MM.1S (cell line): ENCODE measurements around the gene ZNF792.

Experiments used
- DNase-seq: peaks from one replicate; pipeline ENCODE4 v3.0.0-alpha.2; 2015
- H2AFZ ChIP-seq: fragments of 300-600 bp; sonication (generic); 2 replicates; pipeline ENCODE4 v1.6.0; 2016; ENCODE audit warnings: antibody characterized with exemption, low read length
- H3F3A ChIP-seq: fragments of 300-600 bp; sonication (generic); 2 replicates; pipeline ENCODE4 v1.6.1; 2016; ENCODE audit warnings: mild to moderate bottlenecking, antibody characterized with exemption, low read length, moderate library complexity, mixed read lengths; ENCODE audit not compliant: insufficient read depth
- H3K27ac ChIP-seq: fragments of 300-600 bp; sonication (generic); 2 replicates; pipeline ENCODE4 v1.5.1; 2016; ENCODE audit warnings: mild to moderate bottlenecking, low read length
- H3K27me3 ChIP-seq: fragments of 300-600 bp; sonication (generic); replicated peaks from 2 replicates; pipeline ENCODE4 v1.6.0; 2016; ENCODE audit warnings: low read length; ENCODE audit not compliant: insufficient read depth
- H3K36me3 ChIP-seq: fragments of 300-600 bp; sonication (generic); replicated peaks from 2 replicates; pipeline ENCODE4 v1.6.1; 2016; ENCODE audit warnings: mild to moderate bottlenecking, low read length, mixed read lengths; ENCODE audit not compliant: insufficient read depth
- H3K4me1 ChIP-seq: fragments of 300-600 bp; sonication (generic); 2 replicates; pipeline ENCODE4 v1.6.1; 2016; ENCODE audit warnings: low read length, mixed read lengths
- H3K4me2 ChIP-seq: fragments of 300-600 bp; sonication (generic); 2 replicates; pipeline ENCODE4 v1.6.0; 2016; ENCODE audit warnings: low read depth, low read length
- H3K4me3 ChIP-seq: fragments of 300-600 bp; sonication (generic); 2 replicates; pipeline ENCODE4 v1.5.1; 2016; ENCODE audit warnings: low read length, mixed read lengths
- H3K79me2 ChIP-seq: fragments of 300-600 bp; sonication (generic); 2 replicates; pipeline ENCODE4 v1.6.1; 2016; ENCODE audit warnings: mixed run types, low read length, mixed read lengths
- H3K9ac ChIP-seq: fragments of 300-600 bp; sonication (generic); 2 replicates; pipeline ENCODE4 v1.6.1; 2016; ENCODE audit warnings: low read length, mixed read lengths
- H3K9me2 ChIP-seq: fragments of 300-600 bp; sonication (generic); replicated peaks from 2 replicates; pipeline ENCODE4 v1.6.1; 2016; ENCODE audit warnings: mild to moderate bottlenecking, low read length, mixed read lengths; ENCODE audit not compliant: insufficient read depth
- H3K9me3 ChIP-seq: fragments of 300-600 bp; sonication (generic); replicated peaks from 2 replicates; pipeline ENCODE4 v1.6.1; 2016; ENCODE audit warnings: mild to moderate bottlenecking, low read length, mixed read lengths; ENCODE audit not compliant: insufficient read depth
- H4K20me1 ChIP-seq: fragments of 300-600 bp; sonication (generic); 2 replicates; pipeline ENCODE4 v1.6.1; 2016; ENCODE audit warnings: mild to moderate bottlenecking, low read length, moderate library complexity, mixed read lengths; ENCODE audit not compliant: insufficient read depth
- EZH2 ChIP-seq: fragments of 300-600 bp; sonication (generic); optimal IDR thresholded peaks from 2 replicates; pipeline ENCODE3; 2017; ENCODE audit warnings: low read depth, mild to moderate bottlenecking, antibody characterized with exemption, low read length, mixed read lengths
- EZH2phosphoT487 ChIP-seq: fragments of 300-600 bp; sonication (generic); IDR thresholded peaks from 2 replicates; pipeline ENCODE4 v1.6.1; 2018; ENCODE audit warnings: antibody characterized with exemption, low read length
- TF ChIP-seq, protein P1 (sequence below): fragments of 300-600 bp; sonication (generic); IDR thresholded peaks from 2 replicates; pipeline ENCODE4 v1.5.1; 2016; ENCODE audit warnings: antibody characterized with exemption, low read length, mixed read lengths

ZNF792 gene

DNA sequence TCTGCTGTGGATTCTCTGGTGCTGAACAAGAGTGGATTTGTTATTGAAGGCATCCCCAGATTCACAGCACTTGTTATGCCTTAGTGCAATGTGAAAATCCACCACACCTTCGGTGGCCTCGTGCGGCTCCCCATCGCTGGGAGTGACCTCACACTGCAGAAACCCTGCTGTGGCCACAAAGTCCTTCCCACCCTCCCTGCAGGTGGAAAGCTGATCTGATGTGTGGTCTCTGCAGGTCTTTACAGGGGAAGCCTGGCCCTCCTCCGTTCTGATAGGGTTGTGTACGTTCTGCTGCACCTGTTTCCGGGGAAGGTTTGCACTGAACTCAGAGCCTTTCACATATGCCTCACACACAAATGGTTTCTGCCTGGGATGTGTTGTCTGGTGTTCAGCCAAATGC lies 5.0 kb downstream of the ZNF792 start:
- Histone ChIP-seq H3K27ac (no peak overlapping the region), H3K4me1 (no peaks in the 10 kb centered on the region), H3K9me3 (0 out of 2 replicates have a peak, but pooled peaks cover 3% of the 10 kb centered on the region), H3K27me3 (0 out of 2 replicates have a peak, but pooled peaks cover 4% of the 10 kb centered on the region), H3K79me2 (no peaks in the 10 kb centered on the region), H3K4me2 (no peak overlapping the region), H3K9me2 (no peaks in the 10 kb centered on the region), H2AFZ (no peak overlapping the region), H4K20me1 (no peaks in the 10 kb centered on the region), H3K9ac (no peak overlapping the region), H3F3A (no peaks in the 10 kb centered on the region), H3K36me3 (no peaks in the 10 kb centered on the region), H3K4me3 (no peak overlapping the region)
- TF ChIP-seq EZH2phosphoT487 (no peak), EZH2 (no peak)
- TF ChIP-seq, protein P1, sequence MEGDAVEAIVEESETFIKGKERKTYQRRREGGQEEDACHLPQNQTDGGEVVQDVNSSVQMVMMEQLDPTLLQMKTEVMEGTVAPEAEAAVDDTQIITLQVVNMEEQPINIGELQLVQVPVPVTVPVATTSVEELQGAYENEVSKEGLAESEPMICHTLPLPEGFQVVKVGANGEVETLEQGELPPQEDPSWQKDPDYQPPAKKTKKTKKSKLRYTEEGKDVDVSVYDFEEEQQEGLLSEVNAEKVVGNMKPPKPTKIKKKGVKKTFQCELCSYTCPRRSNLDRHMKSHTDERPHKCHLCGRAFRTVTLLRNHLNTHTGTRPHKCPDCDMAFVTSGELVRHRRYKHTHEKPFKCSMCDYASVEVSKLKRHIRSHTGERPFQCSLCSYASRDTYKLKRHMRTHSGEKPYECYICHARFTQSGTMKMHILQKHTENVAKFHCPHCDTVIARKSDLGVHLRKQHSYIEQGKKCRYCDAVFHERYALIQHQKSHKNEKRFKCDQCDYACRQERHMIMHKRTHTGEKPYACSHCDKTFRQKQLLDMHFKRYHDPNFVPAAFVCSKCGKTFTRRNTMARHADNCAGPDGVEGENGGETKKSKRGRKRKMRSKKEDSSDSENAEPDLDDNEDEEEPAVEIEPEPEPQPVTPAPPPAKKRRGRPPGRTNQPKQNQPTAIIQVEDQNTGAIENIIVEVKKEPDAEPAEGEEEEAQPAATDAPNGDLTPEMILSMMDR = no peak
- DNase-seq = no peak

DNA sequence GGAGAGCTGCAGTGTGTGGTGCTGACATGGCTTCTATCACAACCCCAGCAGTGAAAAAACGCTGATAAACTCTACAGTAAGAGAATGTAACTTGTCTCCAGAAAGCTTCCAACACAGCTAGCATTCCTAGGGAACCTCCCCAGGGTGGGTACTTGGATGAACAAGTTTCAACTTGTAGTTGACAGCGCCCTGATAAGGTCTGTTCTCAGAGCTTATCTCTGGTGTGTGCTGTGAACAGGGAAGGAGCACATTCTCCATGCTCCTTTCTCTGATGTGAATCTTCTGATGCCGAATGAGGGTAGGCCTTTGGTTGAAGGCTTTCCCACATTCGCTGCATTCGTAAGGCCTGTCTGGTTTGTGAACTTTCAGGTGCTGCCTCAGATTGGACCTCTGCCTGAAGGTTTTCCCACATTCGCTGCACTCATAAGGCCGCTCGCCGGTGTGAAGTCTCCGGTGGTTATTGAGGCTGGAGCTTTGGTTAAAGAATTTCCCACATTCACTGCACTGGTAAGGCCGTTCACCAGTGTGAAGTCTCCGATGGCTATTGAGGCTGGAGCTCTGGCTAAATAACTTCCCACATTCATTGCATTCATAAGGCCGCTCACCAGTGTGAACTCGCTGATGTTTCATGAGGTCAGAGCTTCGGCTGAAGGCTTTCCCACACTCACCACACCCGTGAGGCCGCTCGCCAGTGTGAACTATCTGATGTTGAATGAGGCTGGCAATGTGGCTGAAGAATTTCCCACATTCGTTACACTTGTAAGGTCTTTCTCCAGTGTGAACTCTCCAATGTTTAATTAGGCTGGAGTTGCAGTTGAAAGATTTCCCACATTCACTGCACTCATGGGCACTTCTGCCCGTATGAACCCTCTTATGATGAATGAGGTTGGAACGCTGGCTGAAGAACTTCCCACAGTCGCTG lies 5.9 kb downstream of the ZNF792 start:
- Histone ChIP-seq H3K9ac (no peak overlapping the region), H3K27me3 (0 out of 2 replicates have a peak, but pooled peaks cover 4% of the 10 kb centered on the region), H3K79me2 (no peaks in the 10 kb centered on the region), H3K9me3 (0 out of 2 replicates have a peak, but pooled peaks cover 3% of the 10 kb centered on the region), H4K20me1 (no peaks in the 10 kb centered on the region), H3K4me3 (no peak overlapping the region), H3K27ac (no peak overlapping the region), H3K9me2 (no peaks in the 10 kb centered on the region), H3K4me1 (no peaks in the 10 kb centered on the region), H3F3A (no peaks in the 10 kb centered on the region), H3K36me3 (no peaks in the 10 kb centered on the region), H2AFZ (no peak overlapping the region), H3K4me2 (no peak overlapping the region)
- no peak for DNase-seq
- TF ChIP-seq EZH2 = no peak
- TF ChIP-seq, protein P1 = no peak
- TF ChIP-seq EZH2phosphoT487 = no peak

DNA sequence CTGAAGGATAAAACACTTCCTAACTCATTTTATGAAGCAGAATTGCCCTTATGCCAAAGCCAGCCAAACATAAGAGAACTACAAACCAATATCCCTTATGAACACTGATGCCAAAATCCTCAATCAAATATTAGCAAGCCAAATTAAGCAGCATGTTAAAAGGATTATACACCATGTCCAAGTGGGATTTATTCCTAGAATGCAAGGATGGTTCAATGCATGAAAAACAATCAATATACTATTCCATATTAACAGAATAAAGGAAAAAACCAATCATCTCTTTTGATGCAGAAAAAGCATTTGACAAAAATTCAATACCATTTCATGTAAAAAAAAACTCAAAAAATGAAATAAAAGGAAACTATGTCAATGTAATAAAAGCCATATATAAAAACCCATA lies 10.9 kb downstream of the ZNF792 start:
- no peak overlapping the region for H3K9ac ChIP-seq
- H2AFZ ChIP-seq = no peak overlapping the region
- no peaks in the 10 kb centered on the region for H4K20me1 ChIP-seq
- H3K27ac ChIP-seq = no peak overlapping the region
- no peaks in the 10 kb centered on the region for H3F3A ChIP-seq
- no peak overlapping the region for H3K4me2 ChIP-seq
- H3K4me3 ChIP-seq = no peak overlapping the region
- TF ChIP-seq EZH2 (no peak), EZH2phosphoT487 (no peak)
- TF ChIP-seq, protein P1 = no peak
- no peak for DNase-seq
- no peaks in the 10 kb centered on the region for H3K36me3 ChIP-seq
- no peaks in the 10 kb centered on the region for H3K27me3 ChIP-seq
- no peaks in the 10 kb centered on the region for H3K9me3 ChIP-seq
- H3K79me2 ChIP-seq = no peaks in the 10 kb centered on the region
- H3K9me2 ChIP-seq = no peaks in the 10 kb centered on the region
- H3K4me1 ChIP-seq = no peaks in the 10 kb centered on the region
